Stomach (tissue), 4 donors: ENCODE measurements around the gene CERS6.

Source experiments
- CTCF ChIP-seq, 7 experiments: fragments of 450-650 bp in 4 of 7; fragments of 200-600 bp in 3 of 7; sonication (generic) in 3 of 7; IDR thresholded peaks; one replicate each; pipeline ENCODE4 v1.5.1; 2016 to 2019; ENCODE audit warnings: antibody characterized with exemption in 7 of 7, control low read depth in 2 of 7, mild to moderate bottlenecking in 1 of 7
- EP300 ChIP-seq: sonication (generic); formaldehyde crosslinking; IDR thresholded peaks from one replicate; pipeline ENCODE4 v1.6.1; 2017; ENCODE audit warnings: antibody characterized with exemption
- POLR2A ChIP-seq, 4 donors: fragments of 450-650 bp; IDR thresholded peaks; one replicate each; pipeline ENCODE4 v1.6.1; 2016; ENCODE audit warnings: antibody characterized with exemption in 4 of 4, control low read depth in 2 of 4, mild to moderate bottlenecking in 1 of 4, moderate library complexity in 1 of 4
- POLR2AphosphoS5 ChIP-seq, 3 donors: sonication (generic); formaldehyde crosslinking; IDR thresholded peaks; one replicate each; pipeline ENCODE4 v1.6.1; 2016; ENCODE audit warnings: antibody characterized with exemption in 3 of 3

GRCh38 chr2:168478206-168478605 is 22.1 kb downstream of the CERS6 start:
- TF ChIP-seq CTCF (IDR thresholded peaks at IDR 0.05) (no peak), POLR2A (IDR thresholded peaks at IDR 0.05) (no peak), POLR2AphosphoS5 (IDR thresholded peaks at IDR 0.05) (no peak), EP300 (no peak)
